A549 (cell line): ENCODE data around the gene FOXF2. TPM values are rescaled to one million over a fixed set of nuclear protein-coding genes. Genes with fewer than 3 reads are reported as not detected.

ENCODE experiments used
- ATAC-seq, 2 experiments: fragments of 200-7000 bp in 1 of 2; fragments of >200 bp in 1 of 2; cut with Nextera tagmentation in 1 of 2; cut with Tn5 transposase in 1 of 2; 3 replicates each; pipeline versions ENCODE4 v1.8.0 to v1.9.1; 2018 to 2020; ENCODE audit warnings: mild to moderate bottlenecking in 1 of 2, moderate library complexity in 1 of 2
- CTCF ChIA-PET: fragments of 300-600 bp; sonication (Branson Sonifier 250); formaldehyde crosslinking; extraction: SDS; loops from one replicate; lab custom pipeline; 2021; ENCODE audit warnings: antibody characterized with exemption, inconsistent platforms; lab: Yijun Ruan, JAX
- POLR2A ChIA-PET: fragments of 350-600 bp; formaldehyde crosslinking; extraction: SDS; loops from one replicate; lab custom pipeline; 2021; ENCODE audit warnings: antibody characterized with exemption, inconsistent platforms; lab: Yijun Ruan, JAX
- DNase-seq, 2 experiments: peaks; one replicate each; pipeline versions ENCODE4 v3.0.0 to v3.0.0-alpha.2; 2011 to 2016; ENCODE audit warnings: low read depth in 1 of 2, low spot score in 1 of 2
- FAIRE-seq: peaks from 2 replicates; lab custom pipeline; 2011; peaks lifted over from hg19 to GRCh38; lab: Jason Lieb, UNC
- H3K27ac ChIP-seq, 2 experiments: fragments of >200 bp; sonication (Bioruptor Twin); formaldehyde crosslinking; 3 replicates each; pipeline ENCODE4 v1.5.1; 2016 to 2017
- H3K4me1 ChIP-seq: fragments of >200 bp; sonication (Bioruptor Twin); formaldehyde crosslinking; 3 replicates; pipeline ENCODE4 v1.6.1; 2016
- H3K4me2 ChIP-seq: fragments of >200 bp; sonication (Bioruptor Twin); formaldehyde crosslinking; 3 replicates; pipeline ENCODE4 v1.6.1; 2016
- H3K4me3 ChIP-seq: fragments of >200 bp; sonication (Bioruptor Twin); formaldehyde crosslinking; 3 replicates; pipeline ENCODE4 v1.5.1; 2016
- H3K9me3 ChIP-seq: fragments of >200 bp; sonication (Bioruptor Twin); formaldehyde crosslinking; 3 replicates; pipeline ENCODE4 v1.6.1; 2016
- CBX8 ChIP-seq: fragments of 200-600 bp; sonication (generic); IDR thresholded peaks from 2 replicates; pipeline ENCODE4 v1.6.1; 2016
- CTCF ChIP-seq: fragments of >200 bp; sonication (Bioruptor Twin); formaldehyde crosslinking; IDR thresholded peaks from 3 replicates; pipeline ENCODE4 v1.5.1; 2016
- GATA3 ChIP-seq: IDR thresholded peaks from 2 replicates; pipeline ENCODE4 v1.6.1; 2012; ENCODE audit warnings: borderline replicate concordance
- HOXB13 ChIP-seq: fragments of 250-450 bp; sonication (Bioruptor Pico); IDR thresholded peaks from 2 replicates; pipeline ENCODE4 v1.5.0; 2020; ENCODE audit warnings: low read depth, mild to moderate bottlenecking, moderate library complexity
- JUN ChIP-seq, 2 experiments: fragments of >200 bp; sonication (Bioruptor Twin); formaldehyde crosslinking; IDR thresholded peaks; 2 replicates in 1 of 2; 3 replicates in 1 of 2; pipeline ENCODE4 v1.6.1; 2016 to 2017
- JUNB ChIP-seq: fragments of >200 bp; sonication (Bioruptor Twin); formaldehyde crosslinking; IDR thresholded peaks from 2 replicates; pipeline ENCODE4 v1.6.1; 2016
- MYC ChIP-seq: IDR thresholded peaks from 2 replicates; pipeline ENCODE4 v1.6.1; 2012; ENCODE audit warnings: mild to moderate bottlenecking, inconsistent platforms, low read length, improper control_type of control experiment, borderline replicate concordance
- PBX3 ChIP-seq: IDR thresholded peaks from 2 replicates; pipeline ENCODE4 v1.6.1; 2012
- RAD21 ChIP-seq, 2 experiments: fragments of >200 bp in 1 of 2; sonication (Bioruptor Twin) in 1 of 2; formaldehyde crosslinking in 1 of 2; IDR thresholded peaks in 1 of 2; conservative IDR thresholded peaks in 1 of 2; 2 replicates in 1 of 2; 3 replicates in 1 of 2; pipeline ENCODE4 v1.6.1; 2012 to 2018; ENCODE audit warnings: inconsistent platforms in 1 of 2
- RCOR1 ChIP-seq: fragments of 150-350 bp; IDR thresholded peaks from 2 replicates; pipeline ENCODE4 v1.6.1; 2014; ENCODE audit warnings: antibody characterized with exemption, low read length, low read depth
- RFX5 ChIP-seq: fragments of 450-650 bp; IDR thresholded peaks from 2 replicates; pipeline ENCODE4 v1.7.1; 2014; ENCODE audit warnings: antibody characterized with exemption, mild to moderate bottlenecking, moderate library complexity
- RNF2 ChIP-seq: fragments of 200-600 bp; sonication (generic); IDR thresholded peaks from 2 replicates; pipeline ENCODE4 v1.6.1; 2016; ENCODE audit warnings: low read depth, mild to moderate bottlenecking, antibody characterized with exemption, moderate library complexity, borderline replicate concordance
- SMC3 ChIP-seq: fragments of >200 bp; sonication (Bioruptor Twin); formaldehyde crosslinking; IDR thresholded peaks from 3 replicates; pipeline ENCODE4 v1.6.1; 2018; ENCODE audit warnings: inconsistent platforms
- TP53 ChIP-seq: fragments of 250-450 bp; sonication (Bioruptor Pico); IDR thresholded peaks from 2 replicates; pipeline ENCODE4 v1.5.0; 2021; ENCODE audit warnings: mild to moderate bottlenecking, moderate library complexity
- USF2 ChIP-seq: fragments of 450-650 bp; IDR thresholded peaks from 2 replicates; pipeline ENCODE4 v1.6.1; 2014; ENCODE audit warnings: antibody characterized with exemption
- ZFP36 ChIP-seq: fragments of 450-650 bp; IDR thresholded peaks from 2 replicates; pipeline ENCODE4 v1.6.1; 2014; ENCODE audit warnings: borderline replicate concordance; ENCODE audit not compliant: partially characterized antibody
- WGBS: methylation state at CpG from one replicate; pipeline ENCODE4 v1.1.6; 2017; ENCODE audit errors: missing lambda C conversion rate; 5-methylcytosine and 5-hydroxymethylcytosine counted together
- polyA plus RNA-seq, 4 experiments: library from polyadenylated mRNA; depleted of rRNA in 3 of 4; stranded (reverse); fragments of >200 nt; fragmentation: RNase III in 1 of 4; extraction: RNeasy Plus Mini Kit Qiagen cat#74134 plus additional on column Dnase treatment in 1 of 4; gene quantifications; 2 replicates in 3 of 4; 3 replicates in 1 of 4; pipeline ENCODE4 v1.2.3, GENCODE V29; 2011 to 2017
- TF ChIP-seq, protein P1 (sequence below): fragments of >200 bp; sonication (Bioruptor Twin); formaldehyde crosslinking; IDR thresholded peaks from 3 replicates; pipeline ENCODE4 v1.6.1; 2016
- TF ChIP-seq, protein P2 (sequence below): fragments of >200 bp; sonication (Bioruptor Twin); formaldehyde crosslinking; IDR thresholded peaks from 2 replicates; pipeline ENCODE4 v1.6.1; 2016
- TF ChIP-seq, protein P3 (sequence below): fragments of 250-450 bp; sonication (Bioruptor Pico); IDR thresholded peaks from 2 replicates; pipeline ENCODE4 v1.5.0; 2020; ENCODE audit warnings: low read depth, mild to moderate bottlenecking, moderate library complexity

FOXF2 gene
- polyA plus RNA-seq, 2 of the 4 experiments (the other 2 are of a cell fraction), result 6.6 to 12.3 TPM

GRCh38 chr6:1380625-1381427, 8.6 kb upstream of the FOXF2 start:
- H3K9me3 ChIP-seq, result no peaks in the 10 kb centered on the region
- FAIRE-seq, result no peak
- peak overlapping the region; percentile 58 to 81; a peak in 5 of 6 replicates for H3K27ac ChIP-seq
- peak overlapping the region; percentile 94 for H3K4me2 ChIP-seq
- TF ChIP-seq RCOR1 (no peak), CBX8 (no peak), HOXB13 (CRISPR knock-in tag) (no peak), USF2 (no peak), RFX5 (no peak), ZFP36 (no peak), JUNB (no peak), RAD21 (conservative IDR thresholded peaks at IDR 0.05 in 1 of 2, IDR thresholded peaks at IDR 0.05 in 1 of 2) (no peak), RNF2 (no peak), PBX3 (no peak), TP53 (CRISPR knock-in tag) (no peak), GATA3 (no peak), MYC (no peak)
- TF ChIP-seq, protein P1, sequence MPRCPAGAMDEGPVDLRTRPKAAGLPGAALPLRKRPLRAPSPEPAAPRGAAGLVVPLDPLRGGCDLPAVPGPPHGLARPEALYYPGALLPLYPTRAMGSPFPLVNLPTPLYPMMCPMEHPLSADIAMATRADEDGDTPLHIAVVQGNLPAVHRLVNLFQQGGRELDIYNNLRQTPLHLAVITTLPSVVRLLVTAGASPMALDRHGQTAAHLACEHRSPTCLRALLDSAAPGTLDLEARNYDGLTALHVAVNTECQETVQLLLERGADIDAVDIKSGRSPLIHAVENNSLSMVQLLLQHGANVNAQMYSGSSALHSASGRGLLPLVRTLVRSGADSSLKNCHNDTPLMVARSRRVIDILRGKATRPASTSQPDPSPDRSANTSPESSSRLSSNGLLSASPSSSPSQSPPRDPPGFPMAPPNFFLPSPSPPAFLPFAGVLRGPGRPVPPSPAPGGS, result no peak
- TF ChIP-seq, protein P2, sequence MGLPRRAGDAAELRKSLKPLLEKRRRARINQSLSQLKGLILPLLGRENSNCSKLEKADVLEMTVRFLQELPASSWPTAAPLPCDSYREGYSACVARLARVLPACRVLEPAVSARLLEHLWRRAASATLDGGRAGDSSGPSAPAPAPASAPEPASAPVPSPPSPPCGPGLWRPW, result no peak
- 68% methylated on average over 20 of the region's 20 CpGs for WGBS
- peak overlapping the region; percentile 54; the same call in 2 of the 3 replicates for H3K4me3 ChIP-seq
- no peak for DNase-seq
- ChIA-PET POLR2A (interaction anchor here (0.6 to 1.0 kb wide), 4 partner anchors 64 to 480 kb away, joined by 3 to 4 read pairs (median 3); no protein-coding TSS in a partner anchor), CTCF (interaction anchor here (0.7 to 2.8 kb wide), 29 partner anchors 10 to 801 kb away, joined by 3 to 19 read pairs (median 3); no protein-coding TSS in a partner anchor)
- H3K4me1 ChIP-seq, result no peaks in the 10 kb centered on the region
- no peak; a peak in 1 of 6 replicates for ATAC-seq

- no peak for FAIRE-seq
- ATAC-seq, result peak; percentile 83 to 95
- H3K4me2 ChIP-seq, result peak overlapping the region; percentile 94
- ChIA-PET POLR2A (interaction anchor here (0.6 to 1.0 kb wide), 4 partner anchors 65 to 480 kb away, joined by 3 to 4 read pairs (median 3); no protein-coding TSS in a partner anchor), CTCF (interaction anchor here (0.7 to 2.8 kb wide), 29 partner anchors 9 to 802 kb away, joined by 3 to 19 read pairs (median 3); no protein-coding TSS in a partner anchor)
- H3K9me3 ChIP-seq, result no peaks in the 10 kb centered on the region
- 15% methylated on average over 29 of the region's 87 CpGs for WGBS
- peak overlapping the region; percentile 54 for H3K4me3 ChIP-seq
- peak; percentile 66 to 91 for TF ChIP-seq RAD21 (conservative IDR thresholded peaks at IDR 0.05 in 1 of 2, IDR thresholded peaks at IDR 0.05 in 1 of 2)
- no peak for TF ChIP-seq JUN (IDR thresholded peaks at IDR 0.05)
- TF ChIP-seq SMC3, result peak; percentile 91
- TF ChIP-seq CTCF, result peak; percentile 75
- TF ChIP-seq, protein P3, sequence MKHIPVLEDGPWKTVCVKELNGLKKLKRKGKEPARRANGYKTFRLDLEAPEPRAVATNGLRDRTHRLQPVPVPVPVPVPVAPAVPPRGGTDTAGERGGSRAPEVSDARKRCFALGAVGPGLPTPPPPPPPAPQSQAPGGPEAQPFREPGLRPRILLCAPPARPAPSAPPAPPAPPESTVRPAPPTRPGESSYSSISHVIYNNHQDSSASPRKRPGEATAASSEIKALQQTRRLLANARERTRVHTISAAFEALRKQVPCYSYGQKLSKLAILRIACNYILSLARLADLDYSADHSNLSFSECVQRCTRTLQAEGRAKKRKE (CRISPR knock-in tag), result no peak
- peak overlapping the region; percentile 58 to 81; a peak in 5 of 6 replicates for H3K27ac ChIP-seq
- H3K4me1 ChIP-seq, result no peaks in the 10 kb centered on the region
- no peak for DNase-seq
Measured at GRCh38 chr6:1381481-1382330, 7.7 kb upstream of the FOXF2 start.
